Neural cell (in vitro differentiated cells): ENCODE data around the gene GTPBP1.

Source experiments
- CTCF ChIP-seq: fragments of 450-650 bp; IDR thresholded peaks from 2 replicates; pipeline ENCODE4 v1.5.1; 2014; ENCODE audit warnings: antibody characterized with exemption, mild to moderate bottlenecking, moderate library complexity; ENCODE audit not compliant: poor library complexity, severe bottlenecking
- EP300 ChIP-seq: fragments of 450-650 bp; conservative IDR thresholded peaks from 2 replicates; pipeline ENCODE4 v1.6.1; 2014; ENCODE audit warnings: antibody characterized with exemption, mild to moderate bottlenecking, moderate library complexity; ENCODE audit not compliant: poor library complexity, severe bottlenecking
- EZH2 ChIP-seq: fragments of 200-600, 300-800 bp; shearing (Covaris generic), sonication (generic); IDR thresholded peaks from 2 replicates; pipeline ENCODE4 v1.6.1; 2014; ENCODE audit warnings: antibody characterized with exemption, low read length, borderline replicate concordance, mild to moderate bottlenecking; ENCODE audit not compliant: insufficient read depth, poor library complexity, severe bottlenecking
- POLR2AphosphoS5 ChIP-seq: IDR thresholded peaks from 2 replicates; pipeline ENCODE4 v1.6.1; 2012
- TF ChIP-seq, protein P1 (sequence below): IDR thresholded peaks from 2 replicates; pipeline ENCODE4 v1.6.1; 2012; ENCODE audit warnings: borderline replicate concordance

- no peak for TF ChIP-seq CTCF
- TF ChIP-seq, protein P1, sequence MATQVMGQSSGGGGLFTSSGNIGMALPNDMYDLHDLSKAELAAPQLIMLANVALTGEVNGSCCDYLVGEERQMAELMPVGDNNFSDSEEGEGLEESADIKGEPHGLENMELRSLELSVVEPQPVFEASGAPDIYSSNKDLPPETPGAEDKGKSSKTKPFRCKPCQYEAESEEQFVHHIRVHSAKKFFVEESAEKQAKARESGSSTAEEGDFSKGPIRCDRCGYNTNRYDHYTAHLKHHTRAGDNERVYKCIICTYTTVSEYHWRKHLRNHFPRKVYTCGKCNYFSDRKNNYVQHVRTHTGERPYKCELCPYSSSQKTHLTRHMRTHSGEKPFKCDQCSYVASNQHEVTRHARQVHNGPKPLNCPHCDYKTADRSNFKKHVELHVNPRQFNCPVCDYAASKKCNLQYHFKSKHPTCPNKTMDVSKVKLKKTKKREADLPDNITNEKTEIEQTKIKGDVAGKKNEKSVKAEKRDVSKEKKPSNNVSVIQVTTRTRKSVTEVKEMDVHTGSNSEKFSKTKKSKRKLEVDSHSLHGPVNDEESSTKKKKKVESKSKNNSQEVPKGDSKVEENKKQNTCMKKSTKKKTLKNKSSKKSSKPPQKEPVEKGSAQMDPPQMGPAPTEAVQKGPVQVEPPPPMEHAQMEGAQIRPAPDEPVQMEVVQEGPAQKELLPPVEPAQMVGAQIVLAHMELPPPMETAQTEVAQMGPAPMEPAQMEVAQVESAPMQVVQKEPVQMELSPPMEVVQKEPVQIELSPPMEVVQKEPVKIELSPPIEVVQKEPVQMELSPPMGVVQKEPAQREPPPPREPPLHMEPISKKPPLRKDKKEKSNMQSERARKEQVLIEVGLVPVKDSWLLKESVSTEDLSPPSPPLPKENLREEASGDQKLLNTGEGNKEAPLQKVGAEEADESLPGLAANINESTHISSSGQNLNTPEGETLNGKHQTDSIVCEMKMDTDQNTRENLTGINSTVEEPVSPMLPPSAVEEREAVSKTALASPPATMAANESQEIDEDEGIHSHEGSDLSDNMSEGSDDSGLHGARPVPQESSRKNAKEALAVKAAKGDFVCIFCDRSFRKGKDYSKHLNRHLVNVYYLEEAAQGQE, result no peak
- TF ChIP-seq EZH2, result no peak
- no peak for TF ChIP-seq EP300
- TF ChIP-seq POLR2AphosphoS5, result no peak
Measured at GRCh38 chr22:38713921-38714320, 8.2 kb downstream of the GTPBP1 start.
